Measurements from ENCODE around the gene KHDRBS1.
"Not testable (repeated sequence)": the region's sequence is repeated elsewhere in the genome, so short reads cannot be mapped to it uniquely, and the experiment has no call there.

Gene KHDRBS1

DNA sequence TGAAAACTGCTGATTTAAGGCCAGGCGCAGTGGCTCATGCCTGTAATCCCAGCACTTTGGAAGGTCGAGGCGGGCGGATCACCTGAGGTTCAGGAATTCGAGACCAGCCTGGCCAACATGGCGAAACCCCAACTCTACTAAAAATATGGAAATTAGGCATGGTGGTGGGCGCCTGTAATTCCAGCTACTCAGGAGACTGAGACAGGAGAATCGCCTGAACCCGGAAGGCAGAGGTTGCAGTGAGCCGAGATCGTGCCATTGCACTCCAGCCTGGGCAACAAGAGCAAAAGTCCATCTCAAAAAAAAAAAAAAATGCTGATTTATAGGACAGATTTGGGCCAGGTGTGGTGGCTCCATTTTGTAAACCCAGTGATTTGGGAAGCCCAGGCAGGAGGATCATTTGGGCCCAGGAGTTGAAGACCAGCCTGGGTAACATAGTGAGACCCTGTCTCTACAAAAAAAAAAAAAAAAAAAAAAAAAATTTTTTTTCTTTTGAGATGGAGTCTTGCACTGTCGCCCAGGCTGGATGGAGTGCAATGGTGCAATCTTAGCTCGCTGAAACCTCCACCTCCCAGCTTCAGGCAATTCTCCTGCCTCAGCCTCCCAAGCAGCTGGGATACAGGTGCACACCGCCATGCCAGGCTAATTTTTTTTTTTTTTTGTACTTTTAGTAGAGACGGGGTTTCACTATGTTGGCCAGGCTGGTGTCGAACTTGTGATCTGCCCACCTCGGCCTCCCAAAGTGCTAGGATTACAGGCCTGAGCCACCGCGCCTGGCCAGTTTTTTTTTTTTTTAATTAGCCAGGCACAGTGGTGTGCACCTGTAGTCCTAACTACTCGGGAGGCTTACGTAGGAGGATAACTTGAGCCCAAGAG is 52.2 kb downstream of the KHDRBS1 start:
- not testable (repeated sequence) for DNase-seq

DNA sequence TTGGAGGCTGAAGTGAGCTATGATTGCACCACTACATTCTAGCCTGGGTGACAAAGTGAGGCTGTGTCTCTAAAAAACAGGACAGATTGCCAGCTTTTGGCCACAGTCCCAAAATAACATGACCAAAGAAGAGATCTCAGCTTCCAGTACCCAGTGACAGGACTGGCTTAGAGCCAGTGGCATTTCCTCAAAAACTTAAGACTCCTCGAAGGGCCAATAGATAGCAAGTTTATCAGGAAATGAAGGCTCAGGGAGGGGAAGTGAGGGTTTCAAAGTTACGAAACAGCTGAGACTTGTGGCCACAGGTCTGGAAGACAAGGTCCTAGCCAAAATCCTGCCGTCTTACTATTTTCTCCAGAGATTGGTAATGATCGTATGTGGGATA is 52.8 kb downstream of the KHDRBS1 start:
- DNase-seq: peak in 1 of 5 donors; percentile 41

DNA sequence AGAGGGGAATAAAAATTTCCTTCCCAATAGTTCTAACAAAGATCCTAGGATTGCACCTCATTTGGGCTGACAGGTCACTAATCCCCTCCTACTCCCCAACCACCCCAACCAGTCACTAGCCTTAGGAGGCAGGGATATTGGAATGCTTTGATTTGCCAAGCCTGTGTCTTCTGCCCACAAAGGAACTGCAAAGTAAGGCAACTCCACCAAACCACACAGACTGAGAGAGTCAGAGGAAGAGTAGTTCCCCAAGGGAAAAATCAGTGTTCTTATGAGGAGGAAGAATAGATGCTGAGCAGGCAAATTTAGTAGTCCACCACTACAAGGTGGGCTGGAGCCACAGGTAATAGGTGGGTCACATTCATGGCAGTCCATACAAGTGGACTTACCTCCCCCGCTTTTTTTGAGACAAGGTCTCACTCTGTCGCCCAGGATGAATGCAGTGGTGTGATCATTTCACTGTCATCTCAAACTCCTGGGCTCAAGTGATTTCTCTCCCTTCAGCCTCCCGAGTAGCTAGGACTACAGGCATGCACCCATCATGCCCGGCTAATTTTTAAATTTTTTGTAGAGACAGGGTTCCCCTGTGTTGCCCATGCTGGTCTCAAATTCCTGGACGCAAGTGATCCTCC is 55.4 kb downstream of the KHDRBS1 start:
- no peak for DNase-seq

DNA sequence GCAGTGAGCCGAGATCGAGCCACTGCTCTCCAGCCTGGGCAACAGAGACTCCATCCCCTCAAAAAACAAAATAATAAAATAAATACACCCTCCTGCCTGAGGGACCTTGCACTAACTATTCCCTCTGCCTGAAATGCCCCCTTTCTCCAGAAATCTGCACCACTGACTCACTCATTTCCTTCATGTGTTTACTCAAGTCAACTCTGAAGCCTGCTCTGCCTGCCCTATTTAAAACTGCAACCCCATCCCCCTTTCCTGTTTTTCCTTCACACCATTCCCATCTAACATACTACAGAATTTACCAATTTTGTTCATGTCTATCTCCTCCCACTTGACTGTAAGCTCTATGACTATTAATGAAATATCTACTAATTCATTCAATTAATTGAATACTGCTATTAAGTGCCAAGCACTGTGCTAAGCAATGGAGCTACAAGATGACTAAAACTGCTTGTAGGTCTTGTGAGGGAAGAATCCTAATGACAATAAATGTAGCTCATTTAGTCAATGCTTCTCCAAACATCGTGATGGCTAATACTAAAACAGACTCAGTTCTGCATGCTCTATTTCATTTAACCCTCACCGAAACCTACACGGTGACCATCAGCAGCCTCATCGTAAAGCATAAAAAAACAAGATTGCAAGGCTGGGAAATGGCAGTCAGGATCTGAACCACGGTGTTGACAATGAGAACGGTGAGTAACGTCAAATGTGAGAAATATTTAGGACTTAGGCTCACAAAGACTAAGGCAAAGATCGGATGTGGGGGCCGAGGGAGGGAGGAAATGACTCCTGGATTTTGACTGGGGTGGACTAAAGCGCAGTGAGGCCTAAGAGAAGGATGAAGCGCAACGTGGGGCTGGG is 58.3 kb downstream of the KHDRBS1 start:
- no peak for DNase-seq

DNA sequence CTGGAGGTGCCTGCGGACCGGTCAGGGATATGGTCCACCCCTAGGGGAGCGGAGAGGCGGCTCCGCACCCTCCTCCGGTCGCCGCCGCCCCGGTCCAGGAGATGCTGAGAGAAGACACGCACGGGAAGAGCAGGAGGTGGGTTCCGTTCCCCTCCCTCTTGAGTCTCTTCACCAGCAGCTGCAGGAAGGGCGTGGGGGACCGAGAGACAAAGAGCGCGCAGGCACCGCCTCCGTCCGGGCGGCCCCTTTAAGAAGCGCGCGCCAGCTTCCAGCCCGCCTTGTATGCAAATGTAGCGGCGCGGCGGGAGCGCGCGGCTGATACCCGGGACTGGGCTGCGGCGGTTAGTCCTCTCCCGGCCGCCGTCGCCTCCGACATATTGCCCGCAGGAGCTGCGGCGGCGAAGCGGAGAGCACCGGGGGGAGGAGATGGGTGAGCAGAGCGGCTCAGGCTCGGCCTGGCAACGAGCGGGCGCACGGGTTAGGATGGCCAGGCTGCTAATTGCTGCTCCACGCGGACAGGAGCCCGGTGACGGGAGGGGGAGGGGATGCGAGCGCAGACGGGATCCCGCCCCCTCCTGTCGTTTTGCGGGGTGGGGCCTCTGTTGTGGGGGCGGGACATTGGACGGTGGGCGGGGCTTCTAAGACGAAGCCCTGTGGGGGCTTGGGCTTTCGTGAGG is 59.1 kb downstream of the KHDRBS1 start, which contains the start of gene TMEM39B:
TSS of gene TMEM39B (plus strand) at position 318 of the 677 bp plus-strand sequence. CDS start at position 427, 109 bp downstream.
- peak; percentile 87 to 98 (median 89) for DNase-seq

DNA sequence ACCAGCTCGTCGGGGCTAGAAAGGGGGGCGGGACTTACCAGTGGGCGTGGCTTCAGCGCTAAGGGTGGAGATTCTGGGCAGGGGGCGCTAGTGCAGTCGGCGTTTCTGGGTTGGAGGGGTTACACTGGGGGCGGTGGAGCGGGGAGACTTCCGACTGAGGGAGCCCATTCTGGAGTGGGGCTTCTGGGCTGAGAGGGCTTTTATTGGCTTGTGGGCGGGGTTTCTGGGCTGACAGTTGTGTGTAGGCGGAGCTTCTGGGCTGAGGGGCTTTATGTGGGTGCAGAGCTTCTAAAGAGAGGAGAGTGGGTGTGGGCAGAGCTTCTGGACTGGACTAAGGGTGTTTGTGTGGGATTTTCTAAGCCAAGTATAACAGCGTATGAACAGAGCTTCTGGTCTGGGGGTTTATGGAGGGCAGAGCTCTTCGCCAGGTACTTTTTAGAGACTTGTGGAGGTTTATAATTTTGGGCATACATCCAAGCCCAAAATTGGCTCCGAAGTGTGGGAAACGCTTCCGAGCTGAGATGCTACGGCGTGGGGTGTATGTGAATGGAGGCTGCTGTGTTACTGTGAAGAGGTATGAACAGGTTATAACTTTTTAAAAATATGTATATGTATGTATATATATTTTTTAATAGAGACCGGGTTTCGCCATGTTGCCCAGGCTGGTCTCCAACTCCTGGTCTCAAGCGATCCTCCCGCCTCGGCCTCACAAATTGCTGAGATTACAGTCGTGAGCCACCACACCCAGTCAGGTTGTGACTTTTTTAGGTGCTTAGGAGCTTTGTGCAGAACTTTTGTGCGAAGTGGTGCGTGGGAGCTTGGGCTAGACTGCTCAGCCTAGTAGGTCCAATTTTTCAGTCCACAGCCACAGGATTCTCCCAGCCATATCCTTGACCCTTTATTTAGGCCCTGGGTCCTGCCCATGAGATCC is 59.9 kb downstream of the KHDRBS1 start:
- DNase-seq: no peak

DNA sequence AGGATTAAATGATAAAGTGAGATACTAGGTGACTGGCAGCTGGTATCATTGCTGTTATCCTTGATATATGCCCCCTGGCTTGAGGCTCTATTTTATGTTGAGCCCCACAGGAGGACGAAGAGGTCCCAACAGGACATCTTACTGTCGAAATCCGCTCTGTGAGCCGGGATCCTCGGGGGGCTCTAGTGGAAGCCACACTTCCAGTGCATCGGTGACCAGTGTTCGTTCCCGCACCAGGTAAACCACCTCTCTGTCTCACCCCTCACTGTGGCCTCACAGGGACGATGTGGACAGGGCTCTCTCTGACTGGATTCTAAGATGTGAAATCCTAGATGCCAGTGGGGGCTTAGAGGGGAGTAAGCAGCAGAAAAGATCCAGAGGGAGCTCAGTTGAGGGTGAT is 61.2 kb downstream of the KHDRBS1 start:
- no peak for DNase-seq

DNA sequence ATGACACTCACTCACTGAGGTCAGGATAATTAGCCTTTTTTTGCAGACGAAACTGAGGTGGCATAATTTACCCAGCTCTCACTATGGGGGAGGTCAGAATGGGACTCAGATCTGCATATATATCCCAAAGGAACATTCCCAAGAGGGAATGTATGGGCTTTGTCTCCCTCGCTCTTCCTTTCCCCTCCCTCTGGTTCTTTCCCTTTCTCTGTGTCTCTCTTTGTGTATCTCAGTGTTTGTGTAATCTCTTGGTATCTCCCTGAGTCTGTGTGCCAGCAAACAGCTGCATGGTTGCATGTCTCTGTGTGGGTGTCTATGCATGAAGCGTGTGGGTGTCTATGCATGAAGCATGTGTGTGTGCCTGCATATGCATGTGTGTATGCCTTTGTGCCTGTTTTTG is 63.8 kb downstream of the KHDRBS1 start:
- DNase-seq: no peak

DNA sequence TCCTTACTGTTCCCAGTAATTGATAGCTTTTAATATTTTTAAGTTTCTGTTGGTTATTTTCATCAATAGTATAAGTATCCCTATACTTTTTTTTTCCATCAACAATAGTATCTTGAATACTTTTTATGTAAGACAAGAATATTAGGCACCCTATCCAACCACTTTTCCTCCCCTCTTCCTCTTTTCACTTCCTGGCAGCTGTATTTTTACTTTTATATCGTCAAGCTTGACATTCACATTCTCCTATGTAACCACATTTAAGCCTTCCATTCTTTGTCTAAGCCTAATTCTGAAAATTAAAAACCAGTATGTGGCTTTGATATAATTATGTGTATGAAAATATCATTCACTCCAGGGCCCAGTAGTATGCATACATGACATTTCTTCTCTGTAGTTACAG is 68.4 kb downstream of the KHDRBS1 start:
- no peak for DNase-seq

DNA sequence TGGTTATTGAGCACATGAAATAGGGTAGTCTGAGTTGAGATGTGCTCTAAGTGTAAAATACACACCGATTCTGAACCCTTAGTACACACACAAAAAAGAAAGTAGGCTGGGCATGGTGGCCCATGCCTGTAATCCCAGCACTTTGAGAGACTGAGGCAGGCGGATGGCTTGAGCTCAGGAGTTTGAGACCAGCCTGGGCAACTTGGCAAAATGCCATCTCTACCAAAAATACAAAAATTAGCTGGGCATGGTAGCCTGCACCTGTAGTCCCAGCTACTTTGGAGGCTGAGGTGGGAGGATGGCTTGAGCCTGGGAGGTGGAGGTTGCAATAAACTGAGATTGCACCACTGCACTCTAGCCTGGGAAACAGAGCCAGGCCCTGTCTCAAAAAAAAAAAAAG is 72.7 kb downstream of the KHDRBS1 start:
- not testable (repeated sequence) for DNase-seq

DNA sequence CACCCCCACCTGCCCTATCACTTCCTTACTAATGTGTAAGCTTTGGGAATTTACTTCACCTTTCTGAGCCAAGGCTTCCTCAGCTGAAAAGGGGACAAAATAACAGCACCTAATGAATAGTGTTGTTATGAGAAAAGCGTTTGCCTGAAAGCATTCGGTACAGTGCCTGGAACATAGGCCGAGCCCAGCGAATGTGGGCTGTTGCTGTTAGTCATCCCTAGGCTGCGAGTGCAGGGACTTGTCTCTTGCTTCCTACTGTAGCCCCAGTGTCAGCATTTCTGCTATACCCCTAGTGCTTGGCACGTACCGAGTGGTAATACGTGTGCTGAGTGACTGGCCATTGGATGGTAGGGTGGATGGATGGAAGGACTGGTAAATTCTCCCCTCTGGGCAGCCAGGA is 77.5 kb downstream of the KHDRBS1 start:
- DNase-seq: no peak

DNA sequence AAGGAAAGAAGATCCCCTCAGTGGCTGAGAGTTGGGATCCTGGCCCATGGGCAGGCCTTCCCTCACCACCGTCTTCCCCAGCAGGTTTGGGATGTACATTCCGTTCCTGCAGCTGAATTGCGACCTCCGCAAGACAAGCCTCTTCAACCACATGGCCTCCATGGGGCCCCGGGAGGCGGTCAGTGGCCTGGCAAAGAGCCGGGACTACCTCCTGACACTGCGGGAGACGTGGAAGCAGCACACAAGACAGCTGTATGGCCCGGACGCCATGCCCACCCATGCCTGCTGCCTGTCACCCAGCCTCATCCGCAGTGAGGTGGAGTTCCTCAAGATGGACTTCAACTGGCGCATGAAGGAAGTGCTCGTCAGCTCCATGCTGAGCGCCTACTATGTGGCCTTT is 77.9 kb downstream of the KHDRBS1 start:
- no peak for DNase-seq
